PC-3 (cell line): Measurements from ENCODE around the gene ARL2BP. TPM values are rescaled to one million over a fixed set of nuclear protein-coding genes. Genes with fewer than 3 reads are reported as not detected.

Source experiments
- ATAC-seq: fragments of 200-7000 bp; cut with Tn5 transposase; 2 replicates; pipeline ENCODE4 v1.9.1; 2020; ENCODE audit warnings: mild to moderate bottlenecking, moderate library complexity
- BruUV-seq: library from RNA; stranded (reverse); fragments of 400-500 nt; replicated peaks from 2 replicates; lab custom pipeline; 2021; lab: Mats Ljungman, UMichigan
- CTCF ChIA-PET: fragments of 300-600 bp; sonication (Branson Sonifier 250); formaldehyde crosslinking; loops from one replicate; lab custom pipeline; 2022; ENCODE audit warnings: antibody characterized with exemption; lab: Charles Lee
- POLR2A ChIA-PET: fragments of 300-600 bp; sonication (Branson Sonifier 250); formaldehyde crosslinking; loops from one replicate; lab custom pipeline; 2022; ENCODE audit warnings: antibody characterized with exemption; ENCODE audit not compliant: unreplicated experiment; lab: Charles Lee
- DNase-seq: peaks from one replicate; pipeline ENCODE4 v3.0.0-alpha.2; 2015
- H2AFZ ChIP-seq: fragments of 300-600 bp; sonication (generic); 2 replicates; pipeline ENCODE4 v1.6.0; 2016; ENCODE audit warnings: antibody characterized with exemption, low read length
- H3F3A ChIP-seq: fragments of 300-600 bp; sonication (generic); one replicate; pipeline ENCODE4 v1.6.0; 2017; ENCODE audit warnings: antibody characterized with exemption, low read length, control low read depth, mild to moderate bottlenecking; ENCODE audit not compliant: unreplicated experiment
- H3K27ac ChIP-seq: fragments of 300-600 bp; sonication (generic); 2 replicates; pipeline ENCODE4 v1.5.1; 2016; ENCODE audit warnings: mild to moderate bottlenecking, low read length
- H3K27me3 ChIP-seq: fragments of 300-600 bp; sonication (generic); 2 replicates; pipeline ENCODE4 v1.6.1; 2016; ENCODE audit warnings: low read length, mixed read lengths
- H3K36me3 ChIP-seq: fragments of 300-600 bp; sonication (generic); 2 replicates; pipeline ENCODE4 v1.6.1; 2016; ENCODE audit warnings: low read depth, mixed run types, low read length, mixed read lengths
- H3K4me1 ChIP-seq: fragments of 300-600 bp; sonication (generic); 2 replicates; pipeline ENCODE4 v1.5.1; 2016; ENCODE audit warnings: low read length; ENCODE audit not compliant: insufficient read depth
- H3K4me2 ChIP-seq: fragments of 300-600 bp; sonication (generic); 2 replicates; pipeline ENCODE4 v1.6.0; 2016; ENCODE audit warnings: low read length
- H3K4me3 ChIP-seq: fragments of 300-600 bp; sonication (generic); 2 replicates; pipeline ENCODE4 v1.5.1; 2016; ENCODE audit warnings: mild to moderate bottlenecking, low read length, mixed read lengths
- H3K79me2 ChIP-seq: fragments of 300-600 bp; sonication (generic); 2 replicates; pipeline ENCODE4 v1.6.1; 2017; ENCODE audit warnings: low read length, mixed read lengths
- H3K9ac ChIP-seq: fragments of 300-600 bp; sonication (generic); 2 replicates; pipeline ENCODE4 v1.6.0; 2016; ENCODE audit warnings: mild to moderate bottlenecking, low read length
- H3K9me2 ChIP-seq: fragments of 300-600 bp; sonication (generic); replicated peaks from 2 replicates; pipeline ENCODE4 v1.6.1; 2016; ENCODE audit warnings: mixed run types, low read length, mixed read lengths
- H3K9me3 ChIP-seq: fragments of 300-600 bp; sonication (generic); 2 replicates; pipeline ENCODE4 v1.6.1; 2016; ENCODE audit warnings: low read length, mixed read lengths
- H4K20me1 ChIP-seq: fragments of 300-600 bp; sonication (generic); 2 replicates; pipeline ENCODE4 v1.6.1; 2016; ENCODE audit warnings: low read length, mixed read lengths
- CTCF ChIP-seq: fragments of 300-600 bp; sonication (generic); conservative IDR thresholded peaks from 2 replicates; pipeline ENCODE4 v1.5.1; 2017; ENCODE audit warnings: antibody characterized with exemption, low read depth, mild to moderate bottlenecking, low read length
- EZH2 ChIP-seq: fragments of 300-600 bp; sonication (generic); IDR thresholded peaks from one replicate; pipeline ENCODE4 v1.6.1; 2017; ENCODE audit warnings: antibody characterized with exemption, mild to moderate bottlenecking, low read length; ENCODE audit not compliant: unreplicated experiment
- EZH2phosphoT487 ChIP-seq: fragments of 300-600 bp; sonication (generic); IDR thresholded peaks from 2 replicates; pipeline ENCODE4 v1.6.1; 2018; ENCODE audit warnings: mild to moderate bottlenecking, antibody characterized with exemption, low read length, borderline replicate concordance
- intact Hi-C: fragments of 100-400 bp; cut with micrococcal nuclease; formaldehyde crosslinking; loops from 2 replicates; pipeline ENCODE4 v1.9.0; 2023
- total RNA-seq: library from RNA; depleted of rRNA; stranded (reverse); fragments of >200 nt; gene quantifications from 2 replicates; pipeline ENCODE4 v1.2.3, GENCODE V29; 2014

Gene ARL2BP
- total RNA-seq, 1 experiment from 2014 or later = 38.4 TPM

GRCh38 chr16:57231821-57232350, 13.2 kb upstream of the ARL2BP start:
- no peaks in the 10 kb centered on the region for H3K4me1 ChIP-seq
- H3K9me2 ChIP-seq = no peaks in the 10 kb centered on the region
- no peaks in the 10 kb centered on the region for H3K9me3 ChIP-seq
- ChIA-PET POLR2A (no interaction called here), CTCF (no interaction called here)
- H3K4me3 ChIP-seq = no peak overlapping the region
- H2AFZ ChIP-seq = no peak overlapping the region
- no TSS peak for BruUV-seq
- H3K36me3 ChIP-seq = peaks cover 40% of the 10 kb centered on the region
- H3K79me2 ChIP-seq = no peaks in the 10 kb centered on the region
- H3K27me3 ChIP-seq = no peaks in the 10 kb centered on the region
- H3K27ac ChIP-seq = no peak overlapping the region
- intact Hi-C loops = no loop called here
- no peaks in the 10 kb centered on the region for H3F3A ChIP-seq
- H3K9ac ChIP-seq = no peak overlapping the region
- DNase-seq (no peak), ATAC-seq (no peak)
- no peak for TF ChIP-seq EZH2phosphoT487
- TF ChIP-seq EZH2 = no peak
- no peak for TF ChIP-seq CTCF
- no peaks in the 10 kb centered on the region for H4K20me1 ChIP-seq
- no peak overlapping the region for H3K4me2 ChIP-seq

GRCh38 chr16:57233944-57234706, 10.9 kb upstream of the ARL2BP start:
- Histone ChIP-seq H3K9me2 (no peaks in the 10 kb centered on the region), H2AFZ (no peak overlapping the region), H3K27me3 (no peaks in the 10 kb centered on the region), H3K9ac (no peak overlapping the region), H3K4me3 (no peak overlapping the region), H4K20me1 (no peaks in the 10 kb centered on the region), H3F3A (no peaks in the 10 kb centered on the region), H3K36me3 (peaks cover 39% of the 10 kb centered on the region), H3K27ac (no peak overlapping the region), H3K9me3 (no peaks in the 10 kb centered on the region), H3K4me2 (no peak overlapping the region), H3K4me1 (no peaks in the 10 kb centered on the region; the same call in 1 of the 2 replicates), H3K79me2 (no peaks in the 10 kb centered on the region)
- BruUV-seq = no TSS peak
- intact Hi-C loops = no loop called here
- ATAC-seq (no peak), DNase-seq (no peak)
- TF ChIP-seq CTCF (no peak), EZH2 (no peak), EZH2phosphoT487 (no peak)
- CTCF ChIA-PET = no interaction called here
- POLR2A ChIA-PET = no interaction called here

GRCh38 chr16:57234707-57235092, 10.4 kb upstream of the ARL2BP start:
- no peak overlapping the region for H3K4me2 ChIP-seq
- no peak overlapping the region for H2AFZ ChIP-seq
- H3K27me3 ChIP-seq = no peaks in the 10 kb centered on the region
- POLR2A ChIA-PET = no interaction called here
- no peaks in the 10 kb centered on the region for H4K20me1 ChIP-seq
- DNase-seq (no peak), ATAC-seq (no peak)
- H3K4me1 ChIP-seq = no peaks in the 10 kb centered on the region; the same call in 1 of the 2 replicates
- intact Hi-C loops = no loop called here
- no peaks in the 10 kb centered on the region for H3K79me2 ChIP-seq
- no peaks in the 10 kb centered on the region for H3K9me2 ChIP-seq
- BruUV-seq = no TSS peak
- TF ChIP-seq EZH2 (no peak), EZH2phosphoT487 (no peak), CTCF (no peak)
- H3K9ac ChIP-seq = no peak overlapping the region
- H3K4me3 ChIP-seq = no peak overlapping the region
- H3K9me3 ChIP-seq = no peaks in the 10 kb centered on the region
- H3K36me3 ChIP-seq = peaks cover 40% of the 10 kb centered on the region
- H3K27ac ChIP-seq = no peak overlapping the region
- CTCF ChIA-PET = no interaction called here
- H3F3A ChIP-seq = no peaks in the 10 kb centered on the region
